ENCODE measurements around the gene SRC.
"Not testable (repeated sequence)": the region's sequence is repeated elsewhere in the genome, so short reads cannot be mapped to it uniquely, and the experiment has no call there.

SRC gene

GRCh38 chr20:37336369-37337207 is 9.4 kb upstream of the SRC start:
- DNase-seq (ENCODE audit: low read depth in 3 of 3), result peak in 2 of 3 donors; percentile 9 to 48

- no peak for DNase-seq (ENCODE audit: low read depth in 3 of 3)
Observed at GRCh38 chr20:37337208-37337991, 8.5 kb upstream of the SRC start.

GRCh38 chr20:37338380-37338779 is 7.6 kb upstream of the SRC start:
- DNase-seq (ENCODE audit: low read depth in 3 of 3), result not testable (repeated sequence)

DNA sequence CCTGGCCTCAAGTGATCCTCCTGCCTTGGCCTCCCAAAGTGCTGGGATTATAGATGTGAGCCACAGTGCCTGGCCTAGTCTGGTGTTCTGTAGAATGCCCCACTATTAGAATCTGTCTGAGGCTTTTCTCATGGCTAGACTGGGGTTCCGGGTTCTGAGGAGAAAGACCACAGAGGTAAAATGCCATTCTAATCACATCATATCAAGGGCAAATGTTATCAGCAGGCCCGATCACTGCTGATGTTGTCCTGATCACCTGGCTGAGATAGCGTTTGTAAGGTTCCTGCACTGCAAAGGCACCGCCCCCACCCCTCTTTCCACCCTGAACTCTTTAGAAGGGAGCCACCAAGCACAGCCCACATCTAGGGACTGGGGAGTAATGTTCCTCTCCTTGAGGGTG is 6.7 kb upstream of the SRC start:
- DNase-seq (ENCODE audit: low read depth in 3 of 3), result no peak

DNA sequence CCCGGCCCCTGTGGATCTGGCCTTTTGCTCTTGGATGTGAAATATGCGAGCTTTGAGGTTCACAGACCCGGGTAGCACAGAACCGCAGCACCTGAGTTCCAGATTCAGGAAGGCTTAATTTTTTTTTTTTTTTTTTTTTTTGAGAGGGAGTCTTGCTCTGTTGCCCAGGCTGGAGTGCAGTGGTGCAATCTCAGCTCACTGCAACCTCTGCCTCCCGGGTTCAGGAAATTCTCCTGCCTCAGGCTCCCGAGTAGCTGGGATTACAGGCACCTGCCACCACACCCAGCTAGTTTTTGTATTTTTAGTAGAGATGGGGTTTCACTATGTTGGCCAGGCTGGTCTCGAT is 6.2 kb upstream of the SRC start:
- DNase-seq (ENCODE audit: low read depth in 3 of 3), result not testable (repeated sequence)

DNA sequence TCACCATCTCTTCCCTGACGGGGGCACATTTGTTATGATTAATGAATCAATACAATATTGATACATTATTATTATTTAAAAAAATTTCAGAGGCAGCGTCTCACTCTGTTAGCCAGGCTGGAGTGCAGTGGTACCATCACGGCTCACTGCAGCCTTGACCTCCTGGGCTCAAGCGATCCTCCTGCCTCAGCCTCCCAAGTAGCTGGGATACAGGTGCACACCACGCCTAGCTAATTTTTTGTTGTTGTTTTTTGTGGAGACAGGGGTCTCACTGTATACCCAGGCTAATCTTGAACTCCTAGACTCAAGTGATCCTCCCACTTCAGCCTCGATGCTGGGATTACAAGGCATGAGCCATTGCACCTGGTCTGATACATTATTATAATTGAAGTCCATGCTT is 4.9 kb upstream of the SRC start:
- no peak for DNase-seq (ENCODE audit: low read depth in 3 of 3)

DNA sequence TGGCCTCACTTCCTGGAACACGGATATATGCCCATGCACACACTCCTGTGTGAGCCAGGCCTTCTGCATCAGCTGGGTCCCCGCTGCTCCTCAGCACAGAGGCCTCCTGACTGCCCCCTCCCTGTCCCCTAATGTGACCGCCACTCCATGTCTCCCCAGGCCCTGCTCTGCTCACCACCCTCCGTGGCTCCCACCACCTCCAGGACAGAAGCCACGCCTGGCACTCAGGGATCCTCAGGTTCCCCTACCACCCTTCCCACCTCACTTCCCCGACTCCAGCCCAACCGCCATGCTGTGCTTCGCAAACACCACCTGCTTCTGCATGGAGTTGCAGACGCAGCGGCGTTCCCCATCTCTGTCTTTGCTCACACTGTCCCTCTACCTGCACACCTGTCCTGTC is 4.3 kb upstream of the SRC start:
- DNase-seq (ENCODE audit: low read depth in 3 of 3), result no peak

DNA sequence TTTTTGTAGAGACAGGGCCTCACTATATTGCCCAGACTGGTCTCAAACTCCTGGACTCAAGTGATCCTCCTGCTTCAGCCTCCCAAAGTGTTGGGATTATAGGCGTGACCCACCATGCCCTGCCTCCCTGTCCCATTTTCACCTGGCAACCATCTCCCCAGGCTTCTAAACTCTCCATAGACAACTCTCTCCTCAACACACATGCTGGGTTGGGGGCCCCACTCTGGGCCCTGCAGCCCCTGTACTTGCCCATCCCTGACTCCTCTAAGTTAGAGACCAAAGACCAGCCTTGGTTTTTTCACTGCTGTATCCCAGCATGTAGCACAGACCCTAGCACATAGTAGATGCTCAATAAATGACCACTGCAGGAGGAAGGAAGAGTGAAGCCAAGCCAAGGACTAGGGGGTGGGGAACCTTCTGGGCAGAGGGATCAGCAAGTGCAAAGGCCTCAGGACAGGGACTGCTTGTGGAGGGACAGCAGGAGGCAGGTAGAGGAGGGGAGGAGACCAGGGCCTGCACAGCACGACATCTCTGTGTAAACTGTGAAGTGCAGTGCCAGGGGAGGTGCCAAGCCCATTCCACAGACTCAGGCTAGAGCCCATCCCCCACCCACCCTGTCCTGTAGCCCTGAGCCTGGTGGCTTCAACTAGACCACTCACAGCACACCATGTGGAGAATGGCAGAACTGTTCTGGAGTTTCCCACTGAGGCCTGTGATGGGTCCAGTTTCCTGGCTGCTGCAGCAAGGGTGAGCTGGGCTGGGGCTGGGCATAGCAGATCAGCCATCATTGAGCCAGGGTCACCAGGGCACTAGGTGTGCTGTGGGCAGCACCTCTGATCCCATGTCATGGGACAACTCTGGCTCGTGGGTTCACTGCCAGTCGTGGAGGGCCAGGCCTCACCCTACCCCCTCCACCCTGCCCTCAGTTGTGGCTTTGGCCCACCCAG is 3.4 kb upstream of the SRC start:
- no peak for DNase-seq (ENCODE audit: low read depth in 3 of 3)

DNA sequence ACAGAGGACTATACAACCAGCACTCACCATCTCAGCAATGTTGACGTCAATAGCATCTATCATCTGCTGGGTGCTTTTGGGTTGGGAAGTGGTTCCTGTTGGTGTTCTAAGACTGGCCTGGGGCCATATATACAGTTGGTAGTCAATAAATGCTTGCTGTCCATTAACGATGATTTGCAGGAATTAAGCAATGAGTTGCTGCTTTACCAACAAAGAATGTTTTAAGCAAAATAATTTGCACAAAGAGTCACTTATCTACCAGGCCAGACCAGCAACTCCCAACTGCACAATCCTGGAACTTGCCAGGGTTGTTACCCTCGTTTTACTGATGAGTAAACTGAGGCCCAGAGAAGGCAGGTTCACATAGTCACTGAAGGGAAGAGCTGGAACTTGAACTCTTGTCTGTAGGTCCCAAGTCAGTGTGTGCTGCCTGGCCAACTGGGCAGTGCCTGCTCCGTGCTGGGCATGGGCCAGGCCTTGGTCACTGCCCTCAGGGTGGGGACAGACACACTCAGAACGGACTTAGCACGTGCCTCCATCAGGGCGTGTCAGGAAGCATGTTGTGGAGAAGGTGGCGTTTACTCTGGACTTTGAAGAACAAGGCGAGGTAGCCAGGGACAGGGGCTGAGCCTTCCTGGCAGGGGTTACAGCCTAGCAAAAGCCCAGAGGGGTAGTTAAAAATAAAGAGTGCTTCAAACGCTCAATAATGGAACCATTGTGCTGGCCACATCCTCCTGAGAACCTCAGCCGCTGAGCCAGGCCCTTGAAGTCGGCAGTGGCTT is 2.5 kb upstream of the SRC start:
- no peak for DNase-seq (ENCODE audit: low read depth in 3 of 3)

DNA sequence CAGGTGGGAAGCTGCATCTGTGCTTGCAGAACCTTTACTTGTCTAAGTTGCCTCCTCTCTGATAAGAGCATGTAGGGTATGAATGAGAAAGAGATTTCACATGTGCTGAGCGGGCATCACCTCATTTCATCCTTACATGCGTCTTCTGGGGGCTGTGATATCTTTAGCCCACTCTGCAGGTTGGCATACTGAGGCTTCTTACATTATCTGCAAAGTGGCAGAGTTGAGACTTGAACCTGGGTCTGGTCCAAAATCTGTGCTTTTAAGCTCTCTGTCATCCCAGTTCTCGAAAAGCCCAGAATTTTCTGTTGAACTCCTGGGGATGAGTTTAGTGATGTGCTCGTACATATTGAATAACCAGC is 2.0 kb upstream of the SRC start:
- DNase-seq (ENCODE audit: low read depth in 3 of 3), result no peak

DNA sequence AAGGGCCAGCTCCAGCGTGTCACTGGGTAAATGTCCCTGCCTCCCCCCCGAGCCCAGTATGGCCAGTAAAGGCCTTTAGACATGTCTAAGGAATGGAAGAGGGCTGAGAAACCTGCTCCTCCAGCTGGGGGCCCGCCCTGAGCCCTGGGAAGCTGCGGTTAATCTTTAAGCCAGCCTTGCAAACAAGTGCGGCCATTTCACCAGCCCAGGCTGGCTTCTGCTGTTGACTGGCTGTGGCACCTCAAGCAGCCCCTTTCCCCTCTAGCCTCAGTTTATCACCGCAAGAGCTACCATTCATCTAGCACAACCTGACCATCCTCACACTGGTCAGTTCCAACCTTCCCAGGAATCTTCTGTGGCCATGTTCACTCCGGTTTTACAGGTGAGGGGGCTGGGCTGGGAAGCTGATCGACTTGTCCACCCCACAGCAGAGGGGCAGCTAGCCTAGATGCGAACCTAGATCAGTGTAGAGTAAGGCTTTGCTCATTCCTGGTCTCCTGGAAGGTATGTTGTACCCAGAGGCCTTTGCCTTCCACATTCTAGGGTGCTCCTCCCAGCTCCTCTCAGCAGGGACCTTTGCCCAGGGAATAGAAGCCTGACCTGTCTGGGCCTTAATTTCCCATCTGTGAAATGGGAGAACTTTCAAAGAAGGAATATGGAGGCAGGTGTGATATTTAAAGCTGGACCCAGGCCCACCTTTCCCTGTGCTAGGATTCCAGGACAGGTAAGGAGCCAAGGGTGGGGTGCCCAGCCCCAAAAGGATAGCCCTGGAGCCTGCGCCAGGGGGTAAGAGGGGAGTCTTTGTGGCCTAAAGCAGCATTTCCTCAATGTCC is 1.2 kb upstream of the SRC start:
- no peak for DNase-seq (ENCODE audit: low read depth in 3 of 3)

GRCh38 chr20:37346236-37346534 is 245 bp downstream of the SRC start:
- no peak for DNase-seq (ENCODE audit: low read depth in 3 of 3)

DNA sequence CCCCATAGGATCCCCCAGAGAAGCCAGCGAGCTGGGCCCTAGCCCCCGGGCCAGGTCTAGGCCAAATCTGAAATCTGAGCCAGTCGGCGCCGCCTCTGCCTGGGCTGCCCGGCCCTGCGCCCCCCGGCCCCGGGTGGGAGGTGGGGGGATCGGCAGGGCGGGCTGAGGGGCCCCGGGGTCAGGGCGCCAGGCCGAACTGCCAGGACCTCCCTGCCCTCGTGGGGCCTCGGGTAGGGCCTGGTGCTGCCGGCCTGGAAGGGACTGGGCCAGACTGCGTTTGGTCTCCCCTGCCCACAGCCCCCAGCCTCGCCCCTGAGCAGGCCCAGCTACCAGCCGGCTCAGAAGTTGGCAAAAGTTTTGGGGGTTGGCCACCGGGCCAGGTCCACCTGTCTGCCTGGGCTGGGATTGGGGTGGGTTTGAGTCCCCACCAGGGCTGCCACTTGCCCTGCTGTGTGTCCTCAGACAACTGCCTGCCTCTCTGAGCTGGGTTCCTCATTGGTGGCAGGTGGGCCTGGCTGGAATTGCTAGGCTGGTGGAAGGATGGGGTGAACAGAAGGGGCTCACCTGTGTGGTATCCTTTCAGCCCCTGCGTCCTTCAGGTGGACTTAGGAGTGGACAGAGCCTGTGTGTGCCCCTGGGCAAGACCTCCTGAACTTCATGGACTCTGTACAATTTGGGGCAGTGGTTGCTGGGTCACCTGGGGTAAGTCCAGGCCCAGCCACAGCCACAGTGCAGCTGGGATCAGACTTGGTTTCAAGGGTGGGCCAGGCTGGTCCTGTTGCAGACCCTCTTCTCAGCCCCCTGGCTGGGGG is 801 bp downstream of the SRC start:
- no peak for DNase-seq (ENCODE audit: low read depth in 3 of 3)

- DNase-seq (ENCODE audit: low read depth in 3 of 3), result no peak
Observed at GRCh38 chr20:37347347-37347823, 1.4 kb downstream of the SRC start.

GRCh38 chr20:37347891-37348791 is 2.2 kb downstream of the SRC start:
- DNase-seq (ENCODE audit: low read depth in 3 of 3), result peak in 1 of 3 donors; percentile 16

DNA sequence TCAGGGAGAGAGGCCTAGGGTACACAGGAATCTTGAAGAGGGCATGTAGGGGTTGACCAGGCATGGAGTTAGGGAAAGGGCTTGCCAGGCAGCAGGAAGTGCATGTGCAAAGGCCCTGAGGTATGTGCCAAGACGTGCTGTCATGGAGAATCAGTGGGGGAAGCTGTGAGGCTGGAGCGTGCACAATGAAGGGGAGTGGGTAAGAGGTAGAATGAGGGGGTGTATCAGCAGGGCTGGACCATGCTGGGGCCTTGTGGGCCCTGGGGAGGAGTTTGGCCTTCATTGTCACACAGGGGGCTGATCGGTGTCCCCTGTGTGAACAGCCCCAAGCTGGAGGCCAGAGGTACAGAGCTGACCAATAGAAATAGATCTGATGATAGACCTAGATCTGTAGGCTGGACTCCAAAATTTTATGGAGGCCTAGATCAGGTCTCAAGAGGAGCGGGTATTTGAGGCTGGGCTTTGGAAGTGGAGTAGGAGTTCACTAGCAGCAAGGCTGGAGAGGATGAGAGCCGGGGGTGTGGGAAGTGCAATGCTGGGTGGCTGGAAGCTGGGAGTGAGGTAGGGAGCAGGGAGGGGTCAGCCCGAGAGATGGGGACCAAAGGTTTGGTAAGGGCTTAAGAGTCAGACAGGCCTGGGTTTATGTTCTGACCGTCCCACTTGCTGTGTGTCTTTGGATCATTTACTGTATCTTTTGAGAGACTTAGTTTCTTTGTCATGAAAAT is 3.0 kb downstream of the SRC start:
- no peak for DNase-seq (ENCODE audit: low read depth in 3 of 3)

GRCh38 chr20:37349517-37350491 is 3.9 kb downstream of the SRC start:
- no peak for DNase-seq (ENCODE audit: low read depth in 3 of 3)
